ENCODE measurements around the gene TRMT1.
A peak's percentile ranks its signal among the peaks of the same experiment; 100 is the strongest.
"Not testable (repeated sequence)": the region's sequence is repeated elsewhere in the genome, so short reads cannot be mapped to it uniquely, and the experiment has no call there.

The TRMT1 gene

GRCh38 chr19:13116282-13117175 is at the start of gene TRMT1:
TSS of gene TRMT1 (minus strand) at chr19:13116740. CDS start at chr19:13116399, 341 bp downstream.
- DNase-seq = peak; percentile 91 to 95

- DNase-seq = not testable (repeated sequence)
These were observed 49.6 kb upstream of the TRMT1 start for GRCh38 chr19:13166151-13166550.

- no peak for DNase-seq
These were observed 48.8 kb upstream of the TRMT1 start for GRCh38 chr19:13165162-13165997.

- DNase-seq = peak; percentile 70 to 79
These were observed 48.0 kb upstream of the TRMT1 start for GRCh38 chr19:13164343-13165161.

- peak in 1 of 2 experiments; percentile 22 for DNase-seq
These were observed 47.2 kb upstream of the TRMT1 start for GRCh38 chr19:13163609-13164342.

- peak; percentile 86 to 89 for DNase-seq
These were observed 46.4 kb upstream of the TRMT1 start for GRCh38 chr19:13162724-13163608.

GRCh38 chr19:13160557-13160956 is 44.0 kb upstream of the TRMT1 start:
- DNase-seq = no peak

GRCh38 chr19:13159713-13160112 is 43.2 kb upstream of the TRMT1 start:
- DNase-seq = no peak

- peak; percentile 29 to 51 for DNase-seq
These were observed 39.2 kb upstream of the TRMT1 start for GRCh38 chr19:13155472-13156359.

GRCh38 chr19:13154911-13155471 is 38.5 kb upstream of the TRMT1 start:
- DNase-seq = peak; percentile 56 to 71

- DNase-seq = peak; percentile 17 to 63
These were observed 37.8 kb upstream of the TRMT1 start for GRCh38 chr19:13154241-13154778.

- DNase-seq = peak; percentile 27 to 35
These were observed 37.2 kb upstream of the TRMT1 start for GRCh38 chr19:13153569-13154240.

- DNase-seq = peak; percentile 94 to 95
These were observed 36.5 kb upstream of the TRMT1 start for GRCh38 chr19:13152974-13153568.

- DNase-seq = no peak
These were observed 35.9 kb upstream of the TRMT1 start for GRCh38 chr19:13152356-13152973.

- peak; percentile 96 to 97 for DNase-seq
These were observed 35.2 kb upstream of the TRMT1 start for GRCh38 chr19:13151605-13152355.

GRCh38 chr19:13150931-13151604 is 34.5 kb upstream of the TRMT1 start:
- no peak for DNase-seq
